A549 (cell line): ENCODE results near the gene MYO5C.

ENCODE experiments used
- CEBPB ChIP-seq, 2 experiments: fragments of >200 bp in 1 of 2; sonication (Bioruptor Twin) in 1 of 2; formaldehyde crosslinking in 1 of 2; IDR thresholded peaks; 2 replicates each; pipeline ENCODE4 v1.6.1; 2012 to 2016
- CHD2 ChIP-seq: fragments of 150-350 bp; IDR thresholded peaks from 2 replicates; pipeline ENCODE4 v1.6.1; 2014; ENCODE audit warnings: low read length; ENCODE audit not compliant: partially characterized antibody
- FOSL2 ChIP-seq, 2 experiments: fragments of 450-650 bp in 1 of 2; fragments of >200 bp in 1 of 2; sonication (Bioruptor Twin) in 1 of 2; formaldehyde crosslinking; IDR thresholded peaks; 2 replicates each; pipeline versions ENCODE4 v1.5.0 to v1.6.1; 2016 to 2020; ENCODE audit warnings: mild to moderate bottlenecking in 1 of 2, moderate library complexity in 1 of 2
- JUNB ChIP-seq: fragments of >200 bp; sonication (Bioruptor Twin); formaldehyde crosslinking; IDR thresholded peaks from 2 replicates; pipeline ENCODE4 v1.6.1; 2016
- POLR2A ChIP-seq: IDR thresholded peaks from 2 replicates; pipeline ENCODE4 v1.6.1; 2012; ENCODE audit warnings: mild to moderate bottlenecking, low read length
- ZC3H11A ChIP-seq: fragments of 450-650 bp; IDR thresholded peaks from 2 replicates; pipeline ENCODE4 v1.6.1; 2014; ENCODE audit warnings: antibody characterized with exemption, mild to moderate bottlenecking
- TF ChIP-seq, protein P1 (sequence below): fragments of >200 bp; sonication (Bioruptor Twin); formaldehyde crosslinking; IDR thresholded peaks from 3 replicates; pipeline ENCODE4 v1.5.1; 2016
- TF ChIP-seq, protein P2 (sequence below): fragments of >200 bp; sonication (Bioruptor Twin); formaldehyde crosslinking; IDR thresholded peaks from 3 replicates; pipeline ENCODE4 v1.6.1; 2016
- TF ChIP-seq, protein P3 (sequence below): IDR thresholded peaks from 2 replicates; pipeline ENCODE4 v1.6.1; 2012

DNA sequence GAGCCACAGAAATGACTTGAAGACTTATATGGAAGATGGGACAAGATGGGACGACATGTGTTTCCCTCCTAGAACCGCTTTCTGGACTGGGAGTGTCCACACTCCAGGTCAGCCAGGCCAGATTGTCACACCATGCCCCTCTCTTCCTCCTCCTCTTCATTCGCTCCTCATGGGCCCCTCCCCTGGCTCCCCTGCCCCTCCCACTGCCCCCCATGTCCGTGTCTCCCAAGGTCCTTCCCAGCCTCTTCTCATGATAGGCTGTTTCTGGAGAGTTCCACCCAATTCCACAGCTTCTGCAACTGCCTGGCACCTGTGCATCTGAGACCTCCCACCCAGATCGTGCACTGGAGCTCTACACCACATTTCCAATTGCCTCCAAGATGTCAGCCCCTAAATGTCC lies 6.6 kb downstream of the MYO5C start:
- TF ChIP-seq POLR2A (0 out of 2 replicates have a peak, but pooled peaks have one; percentile 1), CEBPB (IDR thresholded peaks at IDR 0.05) (no peak), FOSL2 (IDR thresholded peaks at IDR 0.05) (no peak), FOSL2 (CRISPR knock-in tag; IDR thresholded peaks at IDR 0.05) (no peak), JUNB (no peak), CHD2 (no peak), ZC3H11A (no peak)
- TF ChIP-seq, protein P1, sequence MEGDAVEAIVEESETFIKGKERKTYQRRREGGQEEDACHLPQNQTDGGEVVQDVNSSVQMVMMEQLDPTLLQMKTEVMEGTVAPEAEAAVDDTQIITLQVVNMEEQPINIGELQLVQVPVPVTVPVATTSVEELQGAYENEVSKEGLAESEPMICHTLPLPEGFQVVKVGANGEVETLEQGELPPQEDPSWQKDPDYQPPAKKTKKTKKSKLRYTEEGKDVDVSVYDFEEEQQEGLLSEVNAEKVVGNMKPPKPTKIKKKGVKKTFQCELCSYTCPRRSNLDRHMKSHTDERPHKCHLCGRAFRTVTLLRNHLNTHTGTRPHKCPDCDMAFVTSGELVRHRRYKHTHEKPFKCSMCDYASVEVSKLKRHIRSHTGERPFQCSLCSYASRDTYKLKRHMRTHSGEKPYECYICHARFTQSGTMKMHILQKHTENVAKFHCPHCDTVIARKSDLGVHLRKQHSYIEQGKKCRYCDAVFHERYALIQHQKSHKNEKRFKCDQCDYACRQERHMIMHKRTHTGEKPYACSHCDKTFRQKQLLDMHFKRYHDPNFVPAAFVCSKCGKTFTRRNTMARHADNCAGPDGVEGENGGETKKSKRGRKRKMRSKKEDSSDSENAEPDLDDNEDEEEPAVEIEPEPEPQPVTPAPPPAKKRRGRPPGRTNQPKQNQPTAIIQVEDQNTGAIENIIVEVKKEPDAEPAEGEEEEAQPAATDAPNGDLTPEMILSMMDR = no peak
- TF ChIP-seq, protein P2, sequence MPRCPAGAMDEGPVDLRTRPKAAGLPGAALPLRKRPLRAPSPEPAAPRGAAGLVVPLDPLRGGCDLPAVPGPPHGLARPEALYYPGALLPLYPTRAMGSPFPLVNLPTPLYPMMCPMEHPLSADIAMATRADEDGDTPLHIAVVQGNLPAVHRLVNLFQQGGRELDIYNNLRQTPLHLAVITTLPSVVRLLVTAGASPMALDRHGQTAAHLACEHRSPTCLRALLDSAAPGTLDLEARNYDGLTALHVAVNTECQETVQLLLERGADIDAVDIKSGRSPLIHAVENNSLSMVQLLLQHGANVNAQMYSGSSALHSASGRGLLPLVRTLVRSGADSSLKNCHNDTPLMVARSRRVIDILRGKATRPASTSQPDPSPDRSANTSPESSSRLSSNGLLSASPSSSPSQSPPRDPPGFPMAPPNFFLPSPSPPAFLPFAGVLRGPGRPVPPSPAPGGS = no peak
- TF ChIP-seq, protein P3, sequence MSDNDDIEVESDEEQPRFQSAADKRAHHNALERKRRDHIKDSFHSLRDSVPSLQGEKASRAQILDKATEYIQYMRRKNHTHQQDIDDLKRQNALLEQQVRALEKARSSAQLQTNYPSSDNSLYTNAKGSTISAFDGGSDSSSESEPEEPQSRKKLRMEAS = no peak
